CD4-positive, alpha-beta T cell treated with Interleukin-12 subunit alpha and Interleukin-12 subunit beta, for 1 hour (primary cell): ENCODE results near the gene EWSR1.
"Not testable (repeated sequence)": the region's sequence is repeated elsewhere in the genome, so short reads cannot be mapped to it uniquely, and the experiment has no call there.

ENCODE experiments used
- DNase-seq: peaks from one replicate; pipeline ENCODE4 v3.0.0-alpha.2; 2020

EWSR1 gene

GRCh38 chr22:29267858-29268510 lies at the start of gene EWSR1, which contains the start of gene RHBDD3:
Gene EWSR1 (plus strand): TSS chr22:29268268. CDS start chr22:29268337, 69 bp downstream.
Gene RHBDD3 (minus strand): TSS chr22:29267981. CDS start chr22:29265626, 2,355 bp downstream.
- peak; percentile 97 for DNase-seq

GRCh38 chr22:29218758-29219408 lies 49.2 kb upstream of the EWSR1 start:
- no peak for DNase-seq

GRCh38 chr22:29219409-29219782 lies 48.7 kb upstream of the EWSR1 start:
- not testable (repeated sequence) for DNase-seq

GRCh38 chr22:29219881-29220670 lies 48.0 kb upstream of the EWSR1 start:
- no peak for DNase-seq

GRCh38 chr22:29224121-29224858 lies 43.8 kb upstream of the EWSR1 start:
- DNase-seq: no peak

- no peak for DNase-seq
Measured at GRCh38 chr22:29224859-29225410, 43.1 kb upstream of the EWSR1 start.

GRCh38 chr22:29225422-29226090 lies 42.5 kb upstream of the EWSR1 start:
- DNase-seq: no peak

GRCh38 chr22:29226351-29226981 lies 41.6 kb upstream of the EWSR1 start:
- no peak for DNase-seq

GRCh38 chr22:29230972-29231875 lies 36.8 kb upstream of the EWSR1 start:
- no peak for DNase-seq

GRCh38 chr22:29231971-29232959 lies 35.8 kb upstream of the EWSR1 start:
- DNase-seq: no peak

- DNase-seq: no peak
Measured at GRCh38 chr22:29233277-29233877, 34.7 kb upstream of the EWSR1 start.

GRCh38 chr22:29240481-29240880 lies 27.6 kb upstream of the EWSR1 start:
- DNase-seq: not testable (repeated sequence)

GRCh38 chr22:29243874-29244446 lies 24.1 kb upstream of the EWSR1 start:
- DNase-seq: no peak

GRCh38 chr22:29244785-29245625 lies 23.1 kb upstream of the EWSR1 start:
- DNase-seq: no peak

GRCh38 chr22:29245626-29246385 lies 22.3 kb upstream of the EWSR1 start:
- peak; percentile 67 for DNase-seq

GRCh38 chr22:29247891-29248290 lies 20.2 kb upstream of the EWSR1 start:
- DNase-seq: not testable (repeated sequence)

- DNase-seq: no peak
Measured at GRCh38 chr22:29251265-29251664, 16.8 kb upstream of the EWSR1 start.
